ENCODE data around the gene PPP1R1C.

The PPP1R1C gene

GRCh38 chr2:181970160-181970794, 15.4 kb upstream of the PPP1R1C start:
- in situ Hi-C loops (cut with MboI; ENCODE audit: low sequenced_read_pairs, unreplicated experiment), result no loop called here
- TF ChIP-seq, protein P1, sequence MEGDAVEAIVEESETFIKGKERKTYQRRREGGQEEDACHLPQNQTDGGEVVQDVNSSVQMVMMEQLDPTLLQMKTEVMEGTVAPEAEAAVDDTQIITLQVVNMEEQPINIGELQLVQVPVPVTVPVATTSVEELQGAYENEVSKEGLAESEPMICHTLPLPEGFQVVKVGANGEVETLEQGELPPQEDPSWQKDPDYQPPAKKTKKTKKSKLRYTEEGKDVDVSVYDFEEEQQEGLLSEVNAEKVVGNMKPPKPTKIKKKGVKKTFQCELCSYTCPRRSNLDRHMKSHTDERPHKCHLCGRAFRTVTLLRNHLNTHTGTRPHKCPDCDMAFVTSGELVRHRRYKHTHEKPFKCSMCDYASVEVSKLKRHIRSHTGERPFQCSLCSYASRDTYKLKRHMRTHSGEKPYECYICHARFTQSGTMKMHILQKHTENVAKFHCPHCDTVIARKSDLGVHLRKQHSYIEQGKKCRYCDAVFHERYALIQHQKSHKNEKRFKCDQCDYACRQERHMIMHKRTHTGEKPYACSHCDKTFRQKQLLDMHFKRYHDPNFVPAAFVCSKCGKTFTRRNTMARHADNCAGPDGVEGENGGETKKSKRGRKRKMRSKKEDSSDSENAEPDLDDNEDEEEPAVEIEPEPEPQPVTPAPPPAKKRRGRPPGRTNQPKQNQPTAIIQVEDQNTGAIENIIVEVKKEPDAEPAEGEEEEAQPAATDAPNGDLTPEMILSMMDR (IDR thresholded peaks at IDR 0.05; ENCODE audit: borderline replicate concordance, control extremely low read depth, extremely low read depth, insufficient read depth, missing control alignments), result no peak
- no peak for DNase-seq (ENCODE audit: low spot score)

DNA sequence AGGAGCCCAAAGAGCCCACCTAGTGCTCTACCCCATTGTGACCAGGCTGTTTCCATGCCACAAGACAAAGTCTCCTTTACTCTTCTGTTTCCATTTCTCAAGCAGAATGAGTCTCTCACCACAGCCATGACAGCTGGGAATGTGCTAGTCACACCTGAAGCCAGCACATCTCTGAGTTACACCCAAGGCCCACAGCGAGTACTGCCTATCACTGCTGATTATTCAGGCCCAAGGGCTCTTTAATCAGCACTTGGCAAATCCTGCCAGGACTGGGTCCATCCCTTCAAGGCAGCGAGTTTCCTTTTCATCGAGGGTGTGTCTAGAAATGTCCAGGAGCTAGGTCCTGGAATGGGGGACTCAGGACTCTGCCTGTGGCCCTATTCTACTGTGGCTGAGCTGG, 14.6 kb upstream of the PPP1R1C start:
- no peak for DNase-seq (ENCODE audit: low spot score)
- in situ Hi-C loops (cut with MboI; ENCODE audit: low sequenced_read_pairs, unreplicated experiment), result no loop called here
- TF ChIP-seq, protein P1 (IDR thresholded peaks at IDR 0.05; ENCODE audit: borderline replicate concordance, control extremely low read depth, extremely low read depth, insufficient read depth, missing control alignments), result no peak

DNA sequence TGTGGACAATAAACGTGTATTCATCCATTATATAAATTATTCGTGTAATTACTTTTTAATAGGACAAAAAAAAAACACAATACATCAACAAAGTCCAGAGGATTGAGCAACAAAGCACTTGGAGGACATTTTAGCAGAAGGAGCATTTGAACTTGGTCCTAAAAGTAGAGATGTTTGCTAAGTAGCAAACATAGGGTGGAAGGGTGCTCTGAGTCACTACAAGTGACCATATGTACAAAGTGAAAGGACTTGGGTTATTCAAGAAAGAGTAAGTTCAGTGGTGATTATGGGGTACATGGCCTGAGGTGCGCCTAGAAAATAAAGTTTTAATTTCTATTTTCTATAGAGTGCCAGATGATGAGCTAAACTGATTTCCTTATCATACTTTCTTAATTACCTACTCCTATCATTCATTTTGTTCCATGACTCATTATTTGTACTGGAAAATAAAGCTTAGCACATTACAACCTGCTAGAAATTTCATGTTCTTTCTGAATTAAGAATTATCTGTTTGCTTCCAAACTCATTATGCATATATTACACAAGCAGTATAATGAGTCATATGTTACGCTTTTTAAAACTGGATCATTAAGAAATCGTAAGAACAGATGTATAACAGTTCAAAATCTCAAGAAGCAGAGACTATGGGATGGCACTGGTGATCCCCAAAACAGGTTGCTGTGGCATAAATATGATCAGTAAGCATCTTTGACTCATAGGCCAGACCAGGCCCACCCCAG, 13.1 kb upstream of the PPP1R1C start:
- no peak for DNase-seq (ENCODE audit: low spot score)
- in situ Hi-C loops (cut with MboI; ENCODE audit: low sequenced_read_pairs, unreplicated experiment), result no loop called here
- TF ChIP-seq, protein P1 (IDR thresholded peaks at IDR 0.05; ENCODE audit: borderline replicate concordance, control extremely low read depth, extremely low read depth, insufficient read depth, missing control alignments), result no peak

- no peak for DNase-seq (ENCODE audit: low spot score)
- in situ Hi-C loops (cut with MboI; ENCODE audit: low sequenced_read_pairs, unreplicated experiment), result no loop called here
- TF ChIP-seq, protein P1 (IDR thresholded peaks at IDR 0.05; ENCODE audit: borderline replicate concordance, control extremely low read depth, extremely low read depth, insufficient read depth, missing control alignments), result no peak
These were observed 12.4 kb upstream of the PPP1R1C start for GRCh38 chr2:181973171-181973783.

GRCh38 chr2:181977661-181978350, 7.8 kb upstream of the PPP1R1C start:
- no peak for DNase-seq (ENCODE audit: low spot score)
- in situ Hi-C loops (cut with MboI; ENCODE audit: low sequenced_read_pairs, unreplicated experiment), result no loop called here

More at GRCh38 chr2:181977661-181978350, 7.8 kb upstream of the PPP1R1C start:
- TF ChIP-seq, protein P1 (IDR thresholded peaks at IDR 0.05; ENCODE audit: borderline replicate concordance, control extremely low read depth, extremely low read depth, insufficient read depth, missing control alignments), result no peak
